ENCODE results near the gene LILRA5. TPM values are rescaled to one million over a fixed set of nuclear protein-coding genes. Genes with fewer than 3 reads are reported as not detected.
A peak's percentile ranks its signal among the peaks of the same experiment; 100 is the strongest.
"Not testable (repeated sequence)": the region's sequence is repeated elsewhere in the genome, so short reads cannot be mapped to it uniquely, and the experiment has no call there.

Gene LILRA5
- total RNA-seq, 1 experiment from 2014 or later: not detected

DNA sequence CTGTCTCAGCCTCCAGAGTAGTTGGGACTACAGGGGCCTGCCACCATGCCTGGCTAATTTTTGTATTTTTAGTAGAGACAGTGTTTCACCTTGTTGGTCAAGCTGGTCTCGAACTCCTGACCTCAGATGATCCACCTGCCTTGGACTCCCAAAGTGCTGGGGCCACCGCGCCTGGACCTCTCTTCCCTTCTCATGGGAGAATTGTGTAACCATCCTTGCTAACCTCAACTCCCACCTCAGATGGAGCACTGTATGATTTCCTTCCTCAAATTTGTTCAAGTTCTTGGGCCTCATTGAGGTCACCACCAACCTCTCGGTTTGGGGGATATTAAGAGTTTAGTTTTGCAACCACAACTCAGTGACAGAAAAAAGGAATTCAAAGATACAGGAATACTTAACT lies 10.7 kb downstream of the LILRA5 start:
- DNase-seq: no peak
- Histone ChIP-seq H3K27me3 (ENCODE audit: control insufficient read depth, insufficient read depth, low read length) (no peaks in the 10 kb centered on the region; the same call in 1 of the 2 replicates), H3K4me3 (ENCODE audit: insufficient read depth, low read depth, low read length) (no peak overlapping the region), H3K36me3 (replicated peaks; ENCODE audit: control insufficient read depth, insufficient read depth, low read length) (no peaks in the 10 kb centered on the region)

DNA sequence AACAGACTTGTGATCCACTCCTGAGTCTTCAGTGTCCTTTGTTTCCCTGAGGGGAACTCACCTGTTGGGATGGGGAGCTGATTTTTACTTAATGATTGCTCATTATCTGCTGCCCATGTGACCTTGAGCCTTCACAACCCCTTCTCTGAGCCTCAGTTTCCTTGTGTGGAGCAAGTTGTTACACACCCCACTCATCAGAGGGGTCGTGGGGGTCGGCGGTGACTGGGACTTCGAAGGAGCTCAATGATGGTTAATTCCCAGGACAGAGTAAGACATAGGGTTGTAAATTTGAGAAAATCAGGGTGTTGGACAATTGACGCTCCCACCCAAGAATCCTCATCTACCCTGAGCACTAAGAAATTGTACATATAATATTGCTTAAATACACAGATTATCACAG lies 13.5 kb downstream of the LILRA5 start:
- Histone ChIP-seq H3K36me3 (replicated peaks; ENCODE audit: control insufficient read depth, insufficient read depth, low read length) (no peaks in the 10 kb centered on the region), H3K27me3 (ENCODE audit: control insufficient read depth, insufficient read depth, low read length) (no peaks in the 10 kb centered on the region; the same call in 1 of the 2 replicates), H3K4me3 (ENCODE audit: insufficient read depth, low read depth, low read length) (no peak overlapping the region)
- no peak for DNase-seq

DNA sequence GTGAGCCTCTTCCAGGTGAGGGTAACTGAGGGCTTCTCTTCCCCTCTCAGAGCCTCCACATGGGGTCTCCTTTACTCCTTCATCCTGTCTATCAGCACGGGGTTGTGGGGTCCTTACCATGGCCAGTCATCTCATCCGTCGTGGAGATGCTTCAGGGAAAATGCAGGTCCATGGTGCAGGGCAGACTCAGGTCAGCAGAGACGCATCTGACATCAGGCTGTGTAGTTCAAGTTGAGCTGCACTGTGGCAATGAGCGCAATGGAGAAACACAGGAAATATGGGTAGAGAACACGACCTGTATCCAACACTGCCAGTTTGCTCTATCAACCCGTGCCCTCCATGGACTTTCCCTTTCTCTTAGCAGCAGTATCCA lies 13.9 kb downstream of the LILRA5 start:
- no peak for DNase-seq
- Histone ChIP-seq H3K36me3 (replicated peaks; ENCODE audit: control insufficient read depth, insufficient read depth, low read length) (no peaks in the 10 kb centered on the region), H3K4me3 (ENCODE audit: insufficient read depth, low read depth, low read length) (no peak overlapping the region), H3K27me3 (ENCODE audit: control insufficient read depth, insufficient read depth, low read length) (no peaks in the 10 kb centered on the region; the same call in 1 of the 2 replicates)

DNA sequence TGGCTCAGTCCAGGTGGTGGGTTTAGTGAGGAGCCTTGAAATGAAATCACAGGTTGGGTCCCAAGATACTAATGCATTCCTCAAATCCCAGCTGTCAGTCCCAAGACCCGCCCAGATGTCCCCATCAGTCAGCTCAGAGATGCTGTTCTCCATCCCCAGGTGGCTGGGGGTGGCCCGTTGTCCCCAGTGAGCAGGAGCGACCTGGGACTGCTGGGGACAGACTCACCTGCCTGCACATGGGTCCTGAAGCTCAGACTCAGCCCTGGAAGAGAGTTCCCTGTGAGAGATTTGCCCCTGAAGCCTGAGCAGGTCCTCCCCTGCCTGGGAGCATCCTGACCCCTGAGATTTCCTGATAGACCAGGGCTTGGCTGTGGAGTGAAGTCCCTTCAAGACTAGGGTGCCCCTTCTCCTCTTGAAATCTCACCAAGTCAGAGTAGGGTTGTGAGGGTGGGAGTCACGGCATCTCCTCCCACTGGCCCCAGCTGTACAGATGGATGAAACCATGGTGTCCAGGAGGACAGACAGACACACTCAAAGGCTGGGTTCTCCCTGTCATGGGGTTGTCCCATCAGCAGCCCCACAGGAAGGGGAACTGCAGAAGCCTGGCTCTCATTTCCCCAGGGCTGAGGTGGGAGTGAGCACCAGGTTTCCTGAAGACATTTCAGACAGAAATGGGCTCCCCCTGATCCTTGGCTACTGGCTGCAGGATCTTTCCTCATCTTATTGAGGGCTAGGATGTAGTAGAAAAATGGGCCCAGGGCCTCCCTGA lies 14.4 kb downstream of the LILRA5 start:
- Histone ChIP-seq H3K4me3 (ENCODE audit: insufficient read depth, low read depth, low read length) (no peak overlapping the region), H3K27me3 (ENCODE audit: control insufficient read depth, insufficient read depth, low read length) (no peaks in the 10 kb centered on the region; the same call in 1 of the 2 replicates), H3K36me3 (replicated peaks; ENCODE audit: control insufficient read depth, insufficient read depth, low read length) (no peaks in the 10 kb centered on the region)
- no peak for DNase-seq

DNA sequence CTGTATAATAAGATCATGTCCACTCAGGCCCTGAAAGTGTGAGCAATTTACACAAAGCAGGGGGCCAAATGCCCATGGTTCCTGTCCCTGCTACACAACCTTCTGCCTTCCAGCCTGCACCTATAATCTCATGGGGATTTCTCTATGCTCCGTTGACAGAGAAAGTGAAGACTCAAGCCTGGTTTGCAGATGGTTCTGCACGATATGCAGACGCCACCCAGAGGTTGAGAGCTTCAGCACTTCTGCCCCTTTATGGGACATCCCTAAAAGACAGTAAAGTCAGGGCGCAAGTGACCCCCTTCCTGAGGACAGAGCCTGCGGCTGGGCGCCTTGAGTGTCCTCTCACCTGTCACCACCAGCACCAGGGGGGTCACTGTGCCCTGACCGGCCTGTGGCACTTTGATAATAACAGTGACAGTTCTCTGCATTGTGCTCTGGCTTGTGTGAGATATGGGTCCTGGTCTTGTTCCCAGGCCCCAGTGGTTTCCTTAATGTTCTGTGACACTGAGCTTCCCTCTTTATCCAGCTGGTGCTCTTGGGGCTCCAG lies 15.1 kb downstream of the LILRA5 start:
- Histone ChIP-seq H3K4me3 (ENCODE audit: insufficient read depth, low read depth, low read length) (no peak overlapping the region), H3K36me3 (replicated peaks; ENCODE audit: control insufficient read depth, insufficient read depth, low read length) (no peaks in the 10 kb centered on the region), H3K27me3 (ENCODE audit: control insufficient read depth, insufficient read depth, low read length) (no peaks in the 10 kb centered on the region; the same call in 1 of the 2 replicates)
- DNase-seq: peak; percentile 56

DNA sequence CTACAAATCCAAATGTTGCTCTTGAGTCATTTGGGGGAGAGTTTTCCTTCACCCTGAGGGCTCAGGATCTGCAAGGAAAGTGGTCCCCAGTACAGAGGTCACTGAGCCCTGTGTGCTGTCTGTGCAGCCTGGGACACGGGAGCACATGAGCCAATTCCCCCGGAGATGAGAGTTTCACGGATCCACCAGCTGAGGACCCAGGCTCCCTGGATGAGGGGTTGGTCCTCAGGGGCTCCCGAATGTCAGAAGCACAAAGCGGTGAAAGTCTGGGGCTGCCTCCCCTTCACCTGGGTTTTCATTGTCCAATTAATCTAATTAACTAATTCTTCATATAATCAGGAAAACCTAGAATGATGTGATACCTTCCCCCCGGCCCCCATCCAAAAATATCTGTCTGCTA lies 18.4 kb downstream of the LILRA5 start:
- no peak for DNase-seq
- Histone ChIP-seq H3K36me3 (replicated peaks; ENCODE audit: control insufficient read depth, insufficient read depth, low read length) (no peaks in the 10 kb centered on the region), H3K27me3 (ENCODE audit: control insufficient read depth, insufficient read depth, low read length) (no peaks in the 10 kb centered on the region; the same call in 1 of the 2 replicates), H3K4me3 (ENCODE audit: insufficient read depth, low read depth, low read length) (no peak overlapping the region)

DNA sequence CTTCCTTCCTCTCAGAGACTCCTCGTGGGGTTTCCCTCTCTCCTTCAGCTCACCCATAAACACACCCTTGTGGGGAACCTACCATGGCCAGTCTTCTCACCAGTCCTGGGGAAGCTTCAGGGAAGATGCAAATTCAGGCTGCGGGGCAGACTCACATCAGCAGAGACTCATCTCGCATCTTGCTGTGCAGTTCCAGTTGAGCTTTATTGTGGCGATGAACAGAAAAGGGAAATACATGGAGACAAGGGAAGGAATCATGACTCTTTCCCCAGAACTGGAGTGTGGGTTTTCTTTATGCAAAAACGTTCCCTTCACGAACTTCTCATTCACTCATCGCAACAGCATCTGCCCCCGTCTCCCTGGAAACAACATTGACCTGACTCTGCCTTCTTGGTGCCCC lies 23.8 kb downstream of the LILRA5 start:
- DNase-seq; H3K4me3 ChIP-seq (ENCODE audit: insufficient read depth, low read depth, low read length); H3K27me3 ChIP-seq (ENCODE audit: control insufficient read depth, insufficient read depth, low read length); H3K36me3 ChIP-seq (replicated peaks; ENCODE audit: control insufficient read depth, insufficient read depth, low read length): not testable (repeated sequence)

DNA sequence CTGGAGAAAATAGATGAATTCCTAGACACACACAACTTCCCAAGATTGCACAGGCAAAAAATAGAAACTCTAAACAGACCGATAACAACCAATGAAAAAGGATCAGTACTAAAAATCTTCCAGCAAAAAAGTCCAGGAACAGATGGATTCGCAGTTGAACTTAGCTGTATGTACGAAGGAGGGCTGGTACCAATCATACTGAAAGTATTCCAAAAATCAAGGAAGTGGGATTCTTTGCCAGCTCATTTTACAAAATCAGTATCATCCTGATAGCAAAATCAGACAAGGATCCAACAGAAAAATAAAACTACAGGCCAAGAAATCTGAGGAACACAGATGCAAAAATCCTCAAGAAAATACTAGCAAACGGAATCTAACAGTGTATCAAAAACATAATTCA lies 25.5 kb downstream of the LILRA5 start:
- no peak for DNase-seq
- Histone ChIP-seq H3K27me3 (ENCODE audit: control insufficient read depth, insufficient read depth, low read length) (no peaks in the 10 kb centered on the region), H3K4me3 (ENCODE audit: insufficient read depth, low read depth, low read length) (no peak overlapping the region), H3K36me3 (replicated peaks; ENCODE audit: control insufficient read depth, insufficient read depth, low read length) (no peaks in the 10 kb centered on the region)

DNA sequence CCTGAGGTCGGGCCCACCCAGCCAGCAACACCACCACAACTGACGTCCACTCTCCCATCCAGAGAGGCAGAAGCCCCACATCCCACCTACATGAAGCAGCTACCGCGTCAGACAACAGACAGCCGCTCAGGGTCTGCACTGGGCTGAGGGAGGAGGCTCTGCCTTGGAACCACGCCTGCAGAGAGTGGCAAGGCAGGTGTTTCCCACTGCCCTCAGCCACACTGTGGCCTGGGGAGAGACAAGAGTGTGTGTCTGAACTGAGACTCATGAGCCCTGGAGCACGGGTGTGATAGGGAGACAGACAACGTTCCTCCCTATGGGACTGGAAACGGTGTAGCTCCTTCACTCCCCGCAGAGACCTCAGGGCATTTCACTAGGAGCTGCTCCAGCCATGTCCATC lies 26.7 kb downstream of the LILRA5 start:
- not testable (repeated sequence) for DNase-seq; H3K27me3 ChIP-seq (ENCODE audit: control insufficient read depth, insufficient read depth, low read length); H3K4me3 ChIP-seq (ENCODE audit: insufficient read depth, low read depth, low read length); H3K36me3 ChIP-seq (replicated peaks; ENCODE audit: control insufficient read depth, insufficient read depth, low read length)

DNA sequence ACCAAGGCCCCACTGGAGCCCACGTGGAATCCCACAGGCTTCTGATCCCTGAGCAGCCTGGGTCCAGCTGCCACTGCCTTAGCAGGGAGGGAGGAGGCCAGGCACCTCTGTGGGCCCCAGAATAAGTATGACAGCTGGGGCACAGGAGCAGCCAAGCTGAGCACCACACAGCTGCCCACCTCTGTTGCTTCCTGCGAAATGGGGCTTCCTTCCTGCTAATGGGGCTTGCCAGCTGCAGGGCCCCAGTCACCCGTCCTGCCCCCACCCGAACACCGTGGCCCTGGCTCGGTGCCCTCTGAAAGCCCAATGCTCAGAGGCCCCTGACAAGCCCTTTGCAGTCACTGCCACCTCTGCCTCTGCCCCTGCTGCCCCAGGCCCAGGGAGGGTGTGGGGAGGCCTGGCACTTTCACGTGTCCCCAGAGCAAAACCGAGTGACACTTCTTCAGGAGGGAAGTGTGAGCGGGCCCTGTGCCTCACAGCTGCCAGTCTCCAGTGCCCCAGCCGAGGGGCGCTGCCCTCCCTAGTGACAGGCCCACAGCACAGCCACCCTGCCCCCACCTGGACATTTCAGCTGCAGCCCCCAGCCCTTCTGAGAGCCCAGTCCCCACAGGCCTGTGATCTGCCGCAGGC lies 27.4 kb downstream of the LILRA5 start:
- H3K27me3 ChIP-seq (ENCODE audit: control insufficient read depth, insufficient read depth, low read length); H3K36me3 ChIP-seq (replicated peaks; ENCODE audit: control insufficient read depth, insufficient read depth, low read length); H3K4me3 ChIP-seq (ENCODE audit: insufficient read depth, low read depth, low read length); DNase-seq: not testable (repeated sequence)

DNA sequence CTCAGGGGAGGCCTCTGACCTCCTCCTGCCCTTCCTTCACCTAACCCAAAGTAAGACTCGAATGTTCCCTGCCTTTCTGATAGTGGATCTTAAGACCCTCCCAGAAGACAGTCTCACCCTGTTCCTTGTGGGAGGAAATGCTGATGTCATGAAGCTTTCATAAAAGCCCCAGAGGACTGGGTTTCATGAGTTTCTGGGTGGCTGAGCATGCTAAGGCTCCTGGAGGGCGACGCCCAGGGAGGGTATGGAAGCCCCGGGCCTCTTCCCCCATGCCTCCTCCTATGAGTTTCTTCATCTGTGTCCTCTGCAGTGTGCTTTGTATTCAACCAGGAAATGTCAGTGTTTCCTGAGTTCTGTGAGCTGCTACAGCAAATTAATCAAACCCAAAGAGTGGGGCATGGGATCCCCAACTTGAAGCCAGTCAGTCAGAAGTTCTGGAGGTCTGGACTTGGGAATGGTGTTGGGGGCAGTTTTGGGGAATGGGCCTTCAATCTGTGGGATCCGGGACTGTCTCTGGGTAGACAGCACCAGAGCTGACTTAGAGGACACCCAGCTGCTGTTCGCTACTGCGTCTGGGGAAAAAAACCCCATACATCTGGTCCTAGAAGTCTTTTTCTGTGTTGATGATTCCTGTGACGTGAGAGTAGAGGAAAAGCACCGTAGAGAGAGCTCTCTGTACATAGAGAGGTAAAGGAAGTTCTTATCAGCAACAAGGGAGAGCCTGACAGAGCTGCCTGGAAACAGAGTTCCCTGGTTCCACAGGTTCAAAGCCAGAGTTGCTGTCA lies 30.1 kb downstream of the LILRA5 start:
- DNase-seq: no peak
- H3K27me3 ChIP-seq (ENCODE audit: control insufficient read depth, insufficient read depth, low read length): peaks cover 1% of the 10 kb centered on the region; the same call in 1 of the 2 replicates

DNA sequence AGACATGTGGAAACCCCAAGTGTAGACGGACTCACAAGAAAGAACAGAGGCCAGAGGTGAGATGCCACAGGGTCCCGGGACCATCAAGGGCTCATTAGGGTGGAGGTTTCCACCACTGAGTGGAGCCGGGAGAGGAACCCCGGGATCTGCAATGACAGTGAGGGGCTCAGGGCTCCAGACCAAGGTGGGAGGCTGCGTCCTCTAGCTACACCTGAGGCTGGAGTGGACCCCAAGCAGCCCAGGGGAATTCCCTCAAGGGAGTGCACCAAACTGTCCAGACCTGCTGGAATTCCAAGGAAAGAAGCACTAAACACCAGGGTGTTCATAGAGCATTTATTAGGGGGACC lies 31.3 kb downstream of the LILRA5 start:
- DNase-seq; H3K27me3 ChIP-seq (ENCODE audit: control insufficient read depth, insufficient read depth, low read length); H3K36me3 ChIP-seq (replicated peaks; ENCODE audit: control insufficient read depth, insufficient read depth, low read length); H3K4me3 ChIP-seq (ENCODE audit: insufficient read depth, low read depth, low read length): not testable (repeated sequence)

More for the DNA sequence above, 30.1 kb downstream of the LILRA5 start:
- H3K36me3 ChIP-seq (replicated peaks; ENCODE audit: control insufficient read depth, insufficient read depth, low read length): no peaks in the 10 kb centered on the region
- no peak overlapping the region for H3K4me3 ChIP-seq (ENCODE audit: insufficient read depth, low read depth, low read length)

DNA sequence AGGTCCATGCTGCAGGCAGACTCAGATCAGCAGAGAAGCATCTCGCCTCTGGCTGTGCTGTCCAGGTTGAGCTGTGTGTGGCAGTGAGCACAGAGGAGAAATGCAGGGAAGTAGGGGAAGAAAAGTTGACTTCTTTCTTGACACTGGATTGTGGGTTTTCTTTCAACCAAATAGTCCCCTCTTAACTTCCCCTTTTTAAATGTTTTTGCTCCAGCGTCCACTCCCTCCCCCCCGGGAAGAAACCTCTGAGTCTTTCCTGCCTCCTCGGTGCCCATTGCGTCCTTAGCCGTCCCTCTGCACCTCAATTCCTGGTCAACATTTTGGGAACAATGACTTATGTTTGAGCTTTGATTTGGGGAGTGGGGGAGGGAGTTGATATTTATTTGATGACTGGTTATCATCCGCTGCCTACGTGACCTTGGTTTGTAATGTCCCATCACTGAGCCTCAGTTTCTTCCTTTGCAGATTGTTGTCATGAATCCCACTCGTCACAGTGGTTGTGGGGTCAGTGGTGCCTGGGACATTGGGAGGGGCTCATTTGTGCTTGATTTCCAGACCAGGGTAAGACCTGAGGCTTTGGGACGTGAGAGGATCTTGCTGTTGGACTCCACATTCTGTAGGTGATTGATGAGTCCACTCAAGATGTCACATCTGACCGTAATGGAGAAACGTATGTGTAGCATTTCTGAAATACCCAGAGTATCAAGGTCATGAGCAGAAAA lies 31.8 kb downstream of the LILRA5 start, which contains the start of gene LILRB2:
TSS of gene LILRB2 (minus strand) at position 104 of the 722 bp plus-strand sequence. CDS start 614 bp downstream, outside the sequence.
- DNase-seq: no peak
- no peaks in the 10 kb centered on the region for H3K36me3 ChIP-seq (replicated peaks; ENCODE audit: control insufficient read depth, insufficient read depth, low read length)
- no peak within 1 kb of the TSS for H3K4me3 ChIP-seq (ENCODE audit: insufficient read depth, low read depth, low read length)
- H3K27me3 ChIP-seq (ENCODE audit: control insufficient read depth, insufficient read depth, low read length): peaks cover 1% of the 10 kb centered on the region; the same call in 1 of the 2 replicates

DNA sequence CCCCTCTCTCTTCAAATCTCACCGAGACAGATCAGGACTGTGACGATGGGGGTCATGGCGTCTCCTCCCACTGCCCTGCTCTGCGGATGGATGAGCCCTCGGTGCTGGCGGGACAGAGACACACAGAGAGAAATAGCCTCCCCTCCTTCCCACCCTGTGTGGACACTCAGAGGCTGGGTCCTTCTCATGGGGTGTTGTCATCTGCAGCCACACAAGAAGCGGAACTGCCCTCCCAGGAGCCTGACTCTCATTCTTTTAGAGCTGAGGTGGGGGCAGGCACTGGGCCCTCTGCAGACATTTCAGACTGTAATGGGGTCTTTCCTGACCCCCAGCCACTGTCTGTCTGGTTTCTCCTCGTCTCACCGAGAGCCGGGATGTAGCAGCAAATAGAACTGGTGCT lies 32.5 kb downstream of the LILRA5 start:
- H3K36me3 ChIP-seq (replicated peaks; ENCODE audit: control insufficient read depth, insufficient read depth, low read length); H3K27me3 ChIP-seq (ENCODE audit: control insufficient read depth, insufficient read depth, low read length); DNase-seq; H3K4me3 ChIP-seq (ENCODE audit: insufficient read depth, low read depth, low read length): not testable (repeated sequence)

All from H7 (cell line).